Activated B cell treated with CpG ODN at 0.5 μM for 24 hours (primary cell): ENCODE data around the gene STX12. TPM values are rescaled to one million over a fixed set of nuclear protein-coding genes. Genes with fewer than 3 reads are reported as not detected.

ENCODE experiments used
- ATAC-seq: fragments of 200-7000 bp; cut with Tn5 transposase; one replicate; pipeline ENCODE4 v1.10.0; 2021; ENCODE audit warnings: low read depth, mild to moderate bottlenecking, moderate library complexity
- CTCF ChIA-PET: fragments of 350-600 bp; sonication (Branson Sonifier 250); formaldehyde crosslinking; loops from one replicate; lab custom pipeline; 2021; ENCODE audit warnings: antibody characterized with exemption; lab: Charles Lee
- POLR2A ChIA-PET: fragments of 350-600 bp; sonication (Branson Sonifier 250); formaldehyde crosslinking; loops from one replicate; lab custom pipeline; 2021; ENCODE audit warnings: antibody characterized with exemption; lab: Charles Lee
- DNase-seq: peaks from one replicate; pipeline ENCODE4 v3.0.0; 2022
- H3K27ac Mint-ChIP-seq: one replicate; pipeline ENCODE4 v1.8.0; 2020; ENCODE audit warnings: mixed read lengths
- H3K27me3 Mint-ChIP-seq: one replicate; pipeline ENCODE4 v1.8.0; 2021; ENCODE audit warnings: mixed read lengths
- H3K36me3 Mint-ChIP-seq: one replicate; pipeline ENCODE4 v1.8.0; 2021; ENCODE audit warnings: low read depth, mixed read lengths
- H3K4me1 Mint-ChIP-seq: one replicate; pipeline ENCODE4 v1.8.0; 2021; ENCODE audit warnings: mixed read lengths
- H3K4me3 Mint-ChIP-seq: one replicate; pipeline ENCODE4 v1.8.0; 2020; ENCODE audit warnings: mild to moderate bottlenecking, mixed read lengths
- H3K9me3 Mint-ChIP-seq: one replicate; pipeline ENCODE4 v1.8.0; 2020; ENCODE audit warnings: mixed read lengths
- CTCF ChIP-seq: fragments of 200-600 bp; IDR thresholded peaks from one replicate; pipeline ENCODE4 v1.8.0; 2022; ENCODE audit warnings: antibody characterized with exemption, mild to moderate bottlenecking
- intact Hi-C: fragments of 100-400 bp; cut with micrococcal nuclease; formaldehyde crosslinking; loops from one replicate; pipeline ENCODE4 v1.15.1; 2024
- total RNA-seq: library from RNA; stranded (reverse); gene quantifications from 2 replicates; pipeline ENCODE4 v1.2.3, GENCODE V29; 2022

Gene STX12
- total RNA-seq, 1 donor from 2014 or later = 42.4 TPM

- intact Hi-C loops = loop anchor here (5.0 kb wide), 4 partner anchors 230 to 715 kb away; partner anchors contain the start of genes SYTL1, TENT5B and XKR8
- H3K4me1 Mint-ChIP-seq = peaks cover 26% of the 10 kb centered on the region
- DNase-seq (no peak), ATAC-seq (no peak)
- no peaks in the 10 kb centered on the region for H3K9me3 Mint-ChIP-seq
- ChIA-PET CTCF (no interaction called here), POLR2A (interaction anchor here (0.7 to 1.4 kb wide), 4 partner anchors 48 to 941 kb away, joined by 3 to 5 read pairs (median 4); no protein-coding TSS in a partner anchor)
- H3K4me3 Mint-ChIP-seq = peak overlapping the region; percentile 84
- TF ChIP-seq CTCF = no peak
- peaks cover 27% of the 10 kb centered on the region for H3K36me3 Mint-ChIP-seq
- peak overlapping the region; percentile 41 for H3K27ac Mint-ChIP-seq
- H3K27me3 Mint-ChIP-seq = no peaks in the 10 kb centered on the region
Measured at GRCh38 chr1:27727126-27727525, 45.9 kb upstream of the STX12 start.

- no peak for DNase-seq
- Mint-ChIP-seq H3K4me1 (no peaks in the 10 kb centered on the region), H3K36me3 (peaks cover 63% of the 10 kb centered on the region), H3K27me3 (no peaks in the 10 kb centered on the region), H3K4me3 (no peak overlapping the region), H3K9me3 (no peaks in the 10 kb centered on the region), H3K27ac (no peak overlapping the region)
- ChIA-PET POLR2A (no interaction called here), CTCF (no interaction called here)
- intact Hi-C loops = no loop called here
- no peak for TF ChIP-seq CTCF
- ATAC-seq = no peak
Measured at GRCh38 chr1:27736252-27736651, 36.8 kb upstream of the STX12 start.

- TF ChIP-seq CTCF = no peak
- ATAC-seq (no peak), DNase-seq (no peak)
- Mint-ChIP-seq H3K9me3 (no peaks in the 10 kb centered on the region), H3K27me3 (no peaks in the 10 kb centered on the region), H3K4me3 (no peak overlapping the region), H3K4me1 (no peaks in the 10 kb centered on the region), H3K36me3 (peaks cover 57% of the 10 kb centered on the region), H3K27ac (no peak overlapping the region)
- CTCF ChIA-PET = no interaction called here
- intact Hi-C loops = no loop called here
- POLR2A ChIA-PET = interaction anchor here (0.7 kb wide), 1 partner anchor 31 kb away, joined by 5 read pairs; no protein-coding TSS in a partner anchor
Measured at GRCh38 chr1:27741121-27741520, 31.9 kb upstream of the STX12 start.

GRCh38 chr1:27744556-27744955 is 28.5 kb upstream of the STX12 start:
- intact Hi-C loops = no loop called here
- Mint-ChIP-seq H3K9me3 (no peaks in the 10 kb centered on the region), H3K4me3 (no peak overlapping the region), H3K27me3 (no peaks in the 10 kb centered on the region), H3K4me1 (no peaks in the 10 kb centered on the region), H3K27ac (no peak overlapping the region), H3K36me3 (peaks cover 57% of the 10 kb centered on the region)
- ChIA-PET CTCF (interaction anchor here (0.6 kb wide), 1 partner anchor 15 kb away, joined by 3 read pairs; no protein-coding TSS in a partner anchor), POLR2A (interaction anchor here (1.0 kb wide), 1 partner anchor 19 kb away, joined by 5 read pairs; the partner anchor contains the start of gene FAM76A)
- TF ChIP-seq CTCF = no peak
- DNase-seq = no peak
- no peak for ATAC-seq

GRCh38 chr1:27745466-27745865 is 27.6 kb upstream of the STX12 start:
- Mint-ChIP-seq H3K4me1 (no peaks in the 10 kb centered on the region), H3K36me3 (peaks cover 57% of the 10 kb centered on the region), H3K27ac (no peak overlapping the region), H3K27me3 (no peaks in the 10 kb centered on the region), H3K4me3 (no peak overlapping the region), H3K9me3 (no peaks in the 10 kb centered on the region)
- TF ChIP-seq CTCF = no peak
- POLR2A ChIA-PET = no interaction called here
- CTCF ChIA-PET = no interaction called here
- ATAC-seq (no peak), DNase-seq (no peak)
- intact Hi-C loops = no loop called here
